ENCODE measurements around the gene DOCK4. TPM values are rescaled to one million over a fixed set of nuclear protein-coding genes. Genes with fewer than 3 reads are reported as not detected.
A peak's percentile ranks its signal among the peaks of the same experiment; 100 is the strongest.

The DOCK4 gene
- polyA plus RNA-seq, 10 donors = 8.2 to 16.1 (median 11.7) TPM

GRCh38 chr7:112015146-112015545 lies 191.1 kb downstream of the DOCK4 start:
- DNase-seq = no peak

- no peak for DNase-seq
Observed at GRCh38 chr7:112014347-112014746, 191.9 kb downstream of the DOCK4 start.

DNA sequence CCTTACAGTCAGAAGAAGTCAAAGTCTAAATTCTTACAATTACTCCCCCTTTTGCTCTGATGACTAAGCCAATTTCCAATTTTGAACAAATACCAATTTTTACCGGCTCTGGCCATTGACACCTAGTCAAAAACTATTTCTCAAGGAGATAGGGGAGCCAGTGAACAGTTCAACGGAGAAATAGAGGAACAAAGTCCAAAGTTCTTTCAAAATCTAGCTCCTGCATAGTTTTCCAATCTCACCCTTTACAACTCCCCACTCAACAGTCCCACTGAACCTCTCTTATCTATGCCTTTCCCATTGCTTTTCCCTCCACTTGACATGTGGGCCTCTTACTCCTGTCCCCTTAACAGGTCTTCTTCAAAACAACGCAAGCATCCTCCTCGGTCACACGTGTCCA lies 192.9 kb downstream of the DOCK4 start:
- DNase-seq = no peak

GRCh38 chr7:112012242-112012641 lies 194.0 kb downstream of the DOCK4 start:
- DNase-seq = peak in 1 of 3 donors; percentile 48

GRCh38 chr7:112010994-112011393 lies 195.2 kb downstream of the DOCK4 start:
- no peak for DNase-seq

DNA sequence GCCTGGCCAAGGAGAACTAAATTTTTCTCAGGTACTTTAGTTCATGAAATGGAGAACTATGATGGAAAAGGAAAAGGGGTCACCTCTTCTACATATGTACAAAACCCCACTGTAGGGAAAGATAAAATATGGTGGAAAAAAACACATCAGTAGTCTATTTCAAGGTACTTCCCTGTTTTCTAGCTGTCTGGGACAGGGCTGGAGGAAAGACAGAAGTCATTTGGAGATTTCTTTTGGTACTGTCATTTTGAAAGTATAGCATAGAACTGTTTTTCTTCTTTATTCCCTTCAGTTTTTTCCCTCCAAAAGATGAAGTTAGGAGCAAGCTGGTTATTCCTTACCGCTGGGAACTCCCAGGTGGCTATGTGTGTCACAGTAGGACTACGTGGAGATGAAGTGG lies 196.1 kb downstream of the DOCK4 start:
- no peak for DNase-seq

DNA sequence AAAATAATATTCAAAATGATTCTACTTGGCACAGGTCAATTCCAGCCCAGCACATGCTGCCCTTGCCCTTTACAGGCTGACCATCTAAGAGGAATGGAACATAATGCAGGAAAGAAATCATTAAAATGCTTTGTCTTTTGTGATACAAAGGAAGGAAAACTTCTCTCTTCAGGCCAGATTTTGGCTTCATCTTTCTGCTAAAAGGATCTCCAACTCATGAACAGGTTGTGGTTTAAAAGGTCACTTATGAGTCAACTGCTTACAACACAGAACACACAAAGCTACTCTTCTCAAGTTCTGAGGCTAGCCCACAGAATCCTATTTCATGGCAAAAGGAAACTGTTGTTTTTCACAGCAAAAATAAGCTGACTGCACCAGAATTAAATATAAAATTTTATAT lies 197.1 kb downstream of the DOCK4 start:
- no peak for DNase-seq

- DNase-seq = no peak
Observed at GRCh38 chr7:112007185-112007584, 199.0 kb downstream of the DOCK4 start.

DNA sequence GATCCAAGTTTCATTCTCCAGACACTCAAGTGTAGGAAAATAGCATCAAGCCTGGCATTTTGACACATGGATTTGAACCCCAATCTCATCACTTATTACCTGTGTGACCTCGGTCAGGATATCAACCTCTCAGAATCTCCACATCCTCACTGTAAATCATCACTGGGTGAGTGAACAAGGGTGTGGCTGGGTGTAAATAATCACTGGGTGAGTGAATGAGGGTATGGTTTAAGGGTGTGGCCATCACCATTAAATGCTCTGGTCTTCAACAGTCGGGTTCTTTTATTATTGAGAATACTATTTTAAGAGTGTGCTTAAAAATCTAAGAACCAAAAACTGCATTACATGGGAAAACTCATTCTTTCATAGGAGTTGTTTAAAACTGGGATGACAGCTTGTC lies 200.1 kb downstream of the DOCK4 start:
- no peak for DNase-seq

- DNase-seq = peak in 1 of 3 donors; percentile 22
Observed at GRCh38 chr7:112005205-112005775, 200.9 kb downstream of the DOCK4 start.

DNA sequence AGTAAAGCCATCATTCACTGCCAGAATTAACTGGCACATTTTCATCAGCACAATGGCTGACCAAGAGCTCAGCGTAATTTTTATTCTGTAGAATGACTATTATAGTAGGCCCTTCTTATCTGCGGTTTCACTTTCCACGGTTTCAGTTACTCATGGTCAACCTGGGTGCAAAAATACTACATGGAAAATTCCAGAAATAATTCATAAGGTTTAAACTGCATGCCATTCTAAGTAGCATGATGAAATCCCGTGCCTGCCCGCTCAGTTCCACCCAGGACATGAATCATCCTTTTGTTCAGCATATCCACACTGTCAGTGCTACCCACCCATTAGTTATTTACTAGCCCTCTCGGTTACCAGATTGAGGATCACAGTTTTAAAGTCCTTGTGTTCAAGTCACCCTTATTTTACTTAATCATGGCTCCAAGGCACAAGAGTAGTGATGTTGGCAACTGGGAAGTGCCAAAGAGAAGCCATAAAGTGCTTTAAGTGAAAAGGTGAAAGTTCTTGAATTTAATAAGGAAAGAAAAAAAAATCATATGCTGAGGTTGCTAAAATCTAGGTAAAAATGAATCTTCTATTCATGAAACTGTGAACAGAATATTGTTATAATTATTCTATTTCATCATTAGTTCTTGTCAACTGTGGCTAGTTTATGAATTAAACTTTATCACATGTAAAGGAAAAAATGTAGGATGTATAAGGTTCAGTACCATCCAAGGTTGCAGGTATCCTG lies 204.9 kb downstream of the DOCK4 start:
- no peak for DNase-seq

DNA sequence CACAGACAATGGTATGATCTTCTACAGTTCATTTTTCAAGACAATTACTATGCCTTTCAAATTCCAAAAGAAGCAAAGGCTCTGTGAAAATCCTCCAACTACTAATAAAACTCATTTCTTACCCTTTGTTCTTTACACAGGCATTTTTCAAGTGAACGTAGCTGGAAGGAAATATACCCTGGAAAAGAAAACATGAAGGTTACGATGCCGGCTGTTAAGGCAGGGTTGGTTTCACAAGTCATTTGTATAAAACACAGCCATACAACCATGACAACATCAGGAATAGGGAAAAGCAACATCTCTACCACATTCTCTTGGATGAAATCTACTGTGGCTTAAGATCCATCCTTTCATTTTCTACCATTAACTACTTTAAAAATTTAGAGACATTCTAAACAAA lies 207.9 kb downstream of the DOCK4 start:
- no peak for DNase-seq

GRCh38 chr7:111997546-111997945 lies 208.7 kb downstream of the DOCK4 start:
- no peak for DNase-seq

DNA sequence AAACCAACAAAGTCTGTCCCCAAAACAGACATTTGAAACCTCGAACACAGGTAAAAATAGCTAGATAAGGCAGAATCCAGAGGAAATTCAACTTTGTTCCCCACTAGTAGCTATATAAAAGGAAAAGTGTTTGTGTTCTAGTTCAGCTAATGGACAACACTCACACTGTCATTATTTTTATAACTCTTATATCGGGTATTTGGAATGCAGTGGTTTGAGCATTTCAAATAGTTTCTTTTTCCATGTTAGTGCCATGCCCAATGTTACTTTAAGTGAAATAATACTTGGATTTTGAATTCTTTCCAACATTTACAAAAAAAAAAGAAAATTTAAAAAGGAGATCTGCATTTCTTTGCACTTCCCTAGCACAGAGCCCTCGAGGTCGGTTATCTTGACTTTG lies 213.6 kb downstream of the DOCK4 start:
- DNase-seq = no peak

- no peak for DNase-seq
Observed at GRCh38 chr7:111990643-111991042, 215.6 kb downstream of the DOCK4 start.

GRCh38 chr7:111987886-111988285 lies 218.3 kb downstream of the DOCK4 start:
- no peak for DNase-seq

DNA sequence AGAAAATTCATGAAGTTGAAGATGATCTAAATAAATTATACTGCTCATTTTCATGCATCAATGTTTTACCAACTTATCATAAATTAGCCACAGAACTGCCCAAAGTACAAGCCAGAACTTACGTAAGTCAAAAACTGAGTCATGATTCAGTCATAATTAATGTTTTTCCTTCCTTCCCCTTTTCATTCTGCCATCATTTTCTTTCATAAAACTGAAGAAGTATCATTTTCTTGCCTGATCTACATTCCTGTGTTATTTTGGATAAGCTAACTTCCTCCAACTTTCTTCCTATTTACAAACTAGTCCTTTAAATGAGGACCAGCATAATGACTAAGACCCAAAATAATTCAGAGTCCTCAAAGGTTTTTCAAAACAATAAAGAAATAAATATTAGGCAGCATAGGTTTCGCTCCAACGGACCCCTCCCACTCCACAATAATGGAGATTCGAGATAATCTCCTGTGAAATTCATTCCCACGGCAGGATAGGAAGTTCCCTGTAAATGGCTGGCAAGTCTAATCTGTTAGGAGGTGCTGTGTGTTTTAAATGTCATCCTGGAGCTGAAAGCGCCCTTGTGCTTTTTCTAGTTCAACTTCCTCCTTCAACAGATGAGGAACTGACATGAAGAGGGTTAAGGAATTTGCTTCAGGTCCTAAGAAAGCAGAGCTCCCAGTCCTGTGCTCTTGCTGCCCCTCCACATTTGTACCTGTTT lies 218.9 kb downstream of the DOCK4 start:
- DNase-seq = no peak

GRCh38 chr7:111986601-111987000 lies 219.6 kb downstream of the DOCK4 start:
- no peak for DNase-seq

GRCh38 chr7:111985798-111986197 lies 220.4 kb downstream of the DOCK4 start:
- no peak for DNase-seq

GRCh38 chr7:111982804-111983203 lies 223.4 kb downstream of the DOCK4 start:
- no peak for DNase-seq

DNA sequence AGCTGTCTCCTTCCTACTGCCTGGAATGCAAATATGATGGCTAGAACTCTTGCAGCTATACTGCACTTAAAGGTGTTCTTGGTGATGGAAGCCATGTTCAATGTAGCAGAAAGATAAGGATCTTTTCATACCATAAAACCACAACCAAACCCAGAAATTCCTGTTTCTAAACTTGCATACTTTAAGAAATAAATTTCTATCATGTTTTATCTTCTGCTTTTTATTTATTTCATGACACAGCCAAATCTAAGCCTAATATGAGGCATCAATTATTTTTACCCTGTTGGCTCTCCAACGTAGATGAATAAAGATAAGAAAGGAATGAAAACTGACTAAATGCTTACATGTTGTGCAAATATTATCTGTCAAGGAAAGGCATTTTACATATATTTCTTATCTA lies 224.1 kb downstream of the DOCK4 start:
- no peak for DNase-seq

DNA sequence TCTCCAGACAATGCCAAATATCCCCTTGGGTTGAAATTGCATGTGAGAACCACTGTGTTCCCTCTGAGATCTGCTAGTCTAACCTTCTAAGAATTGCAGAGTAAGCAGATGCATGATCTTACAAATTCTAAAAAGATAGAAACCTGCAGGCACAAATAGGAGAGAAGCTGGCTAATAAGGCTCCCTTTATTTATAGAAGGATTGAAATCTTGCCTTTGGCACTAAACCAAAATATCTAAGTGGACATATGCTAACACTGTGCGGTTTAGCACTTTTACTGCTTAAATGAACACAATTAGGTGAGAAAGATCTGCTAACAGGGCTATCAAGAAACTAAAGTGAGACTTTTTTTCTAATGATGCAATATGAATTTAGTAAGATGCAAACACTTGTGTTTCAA lies 225.5 kb downstream of the DOCK4 start:
- DNase-seq = no peak

- no peak for DNase-seq
Observed at GRCh38 chr7:111975346-111975745, 230.9 kb downstream of the DOCK4 start.

Data from muscle of back (tissue), 11 donors.